ENCODE measurements around the gene ALK. TPM values are rescaled to one million over a fixed set of nuclear protein-coding genes. Genes with fewer than 3 reads are reported as not detected.

The ALK gene
- total RNA-seq, 3 donors from 2014 or later, result 0.07 to 2.4 (median 0.09) TPM

DNA sequence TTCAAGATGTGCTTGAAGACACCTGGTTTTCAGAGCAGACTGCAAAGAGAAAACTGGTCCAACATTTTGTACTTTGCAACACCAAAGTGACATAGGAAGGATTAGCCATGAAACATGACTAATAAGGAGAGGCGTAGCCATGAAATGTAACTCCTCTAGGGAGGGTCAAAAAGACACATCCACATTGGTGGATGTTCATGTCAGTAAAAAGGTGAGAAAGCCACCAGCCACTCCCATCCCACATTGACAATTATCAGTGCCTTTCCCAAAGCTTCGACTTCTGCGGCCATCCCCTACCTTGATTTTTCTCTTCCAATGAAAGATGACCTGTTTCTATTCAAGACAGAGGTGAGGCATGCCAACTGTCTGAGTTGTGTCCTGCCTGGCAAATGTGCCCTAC, 223.2 kb downstream of the ALK start:
- intact Hi-C loops (cut with DNase I, micrococcal nuclease), result no loop called here
- TF ChIP-seq, protein P1, sequence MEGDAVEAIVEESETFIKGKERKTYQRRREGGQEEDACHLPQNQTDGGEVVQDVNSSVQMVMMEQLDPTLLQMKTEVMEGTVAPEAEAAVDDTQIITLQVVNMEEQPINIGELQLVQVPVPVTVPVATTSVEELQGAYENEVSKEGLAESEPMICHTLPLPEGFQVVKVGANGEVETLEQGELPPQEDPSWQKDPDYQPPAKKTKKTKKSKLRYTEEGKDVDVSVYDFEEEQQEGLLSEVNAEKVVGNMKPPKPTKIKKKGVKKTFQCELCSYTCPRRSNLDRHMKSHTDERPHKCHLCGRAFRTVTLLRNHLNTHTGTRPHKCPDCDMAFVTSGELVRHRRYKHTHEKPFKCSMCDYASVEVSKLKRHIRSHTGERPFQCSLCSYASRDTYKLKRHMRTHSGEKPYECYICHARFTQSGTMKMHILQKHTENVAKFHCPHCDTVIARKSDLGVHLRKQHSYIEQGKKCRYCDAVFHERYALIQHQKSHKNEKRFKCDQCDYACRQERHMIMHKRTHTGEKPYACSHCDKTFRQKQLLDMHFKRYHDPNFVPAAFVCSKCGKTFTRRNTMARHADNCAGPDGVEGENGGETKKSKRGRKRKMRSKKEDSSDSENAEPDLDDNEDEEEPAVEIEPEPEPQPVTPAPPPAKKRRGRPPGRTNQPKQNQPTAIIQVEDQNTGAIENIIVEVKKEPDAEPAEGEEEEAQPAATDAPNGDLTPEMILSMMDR (IDR thresholded peaks at IDR 0.05), result no peak

DNA sequence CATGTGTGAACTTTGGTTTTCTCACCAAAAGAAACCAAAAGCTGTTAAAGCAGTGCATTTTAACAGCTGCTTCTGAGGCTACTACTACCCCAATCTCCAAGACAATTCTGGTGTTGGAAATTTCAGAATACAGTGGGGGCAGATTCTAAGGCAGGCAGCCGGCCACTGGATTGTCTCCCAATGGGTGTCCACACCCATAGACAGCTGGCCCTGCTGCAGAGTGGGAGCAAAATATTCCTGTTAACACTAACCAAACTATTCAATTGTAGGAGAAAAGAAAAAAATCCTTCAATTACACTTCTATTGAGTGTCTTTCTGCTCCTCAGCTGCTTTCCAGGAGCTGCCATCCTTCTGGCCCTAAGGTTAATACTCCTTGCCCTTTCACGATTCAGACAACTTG, 223.7 kb downstream of the ALK start:
- DNase-seq, result no peak
- intact Hi-C loops (cut with DNase I, micrococcal nuclease), result no loop called here
- no peak for ATAC-seq
- Histone ChIP-seq H3K36me3 (ENCODE audit: low read depth) (no peaks in the 10 kb centered on the region), H3K4me3 (no peak overlapping the region), H3K4me1 (ENCODE audit: low read depth) (no peaks in the 10 kb centered on the region), H3K9me3 (no peaks in the 10 kb centered on the region)
- TF ChIP-seq, protein P1 (IDR thresholded peaks at IDR 0.05), result no peak

More for the DNA sequence above, 223.2 kb downstream of the ALK start:
- Histone ChIP-seq H3K4me1 (ENCODE audit: low read depth) (no peaks in the 10 kb centered on the region), H3K4me3 (no peak overlapping the region), H3K36me3 (ENCODE audit: low read depth) (no peaks in the 10 kb centered on the region), H3K9me3 (no peaks in the 10 kb centered on the region)
- ATAC-seq (no peak), DNase-seq (no peak)

DNA sequence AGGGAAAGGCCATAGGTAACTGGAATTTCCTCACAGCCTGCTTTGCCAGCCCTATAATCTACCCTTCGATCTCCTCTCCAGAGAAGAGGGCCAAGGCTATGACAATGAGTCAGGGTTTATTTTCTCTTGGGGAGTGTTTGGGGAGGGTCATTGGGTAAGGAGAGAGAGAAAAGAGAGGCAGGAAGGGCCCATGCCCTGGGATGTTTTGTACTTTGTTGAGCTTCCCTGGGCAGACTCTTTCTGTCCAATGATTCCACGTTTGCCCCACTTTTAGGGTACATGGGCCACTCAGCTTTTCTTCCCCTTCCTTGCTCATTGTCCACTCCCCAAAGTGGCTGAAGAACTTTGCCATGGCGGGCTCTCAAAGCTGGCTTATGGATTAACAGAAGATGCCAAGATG, 224.2 kb downstream of the ALK start:
- DNase-seq (no peak), ATAC-seq (no peak)
- Histone ChIP-seq H3K4me1 (ENCODE audit: low read depth) (no peaks in the 10 kb centered on the region), H3K36me3 (ENCODE audit: low read depth) (no peaks in the 10 kb centered on the region), H3K9me3 (no peaks in the 10 kb centered on the region), H3K4me3 (no peak overlapping the region)
- intact Hi-C loops (cut with DNase I, micrococcal nuclease), result no loop called here
- TF ChIP-seq, protein P1 (IDR thresholded peaks at IDR 0.05), result no peak

DNA sequence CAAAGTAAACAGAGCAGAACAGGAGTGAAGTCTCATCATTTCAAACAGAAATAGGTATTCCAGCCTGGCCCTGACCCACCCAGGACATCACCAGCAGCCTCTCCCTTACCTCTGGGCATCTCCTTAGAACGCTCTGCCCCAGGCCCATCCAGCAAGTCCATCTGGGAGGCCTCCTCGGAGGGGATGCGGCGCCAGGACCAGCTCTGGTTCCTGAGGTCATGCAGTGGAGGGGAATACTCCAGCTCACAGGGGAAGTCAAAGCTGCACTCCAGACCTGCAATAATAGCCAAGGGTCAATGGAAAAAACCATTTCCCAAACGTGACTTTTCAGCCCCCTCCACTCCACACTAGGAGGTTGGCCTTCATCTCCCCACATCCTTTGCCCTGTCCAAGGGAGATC, 226.6 kb downstream of the ALK start:
- TF ChIP-seq, protein P1 (IDR thresholded peaks at IDR 0.05), result no peak
- Histone ChIP-seq H3K4me1 (ENCODE audit: low read depth) (no peaks in the 10 kb centered on the region), H3K9me3 (no peaks in the 10 kb centered on the region), H3K4me3 (no peak overlapping the region), H3K36me3 (ENCODE audit: low read depth) (no peaks in the 10 kb centered on the region)
- intact Hi-C loops (cut with DNase I, micrococcal nuclease), result no loop called here
- DNase-seq, result no peak
- ATAC-seq, result no peak

DNA sequence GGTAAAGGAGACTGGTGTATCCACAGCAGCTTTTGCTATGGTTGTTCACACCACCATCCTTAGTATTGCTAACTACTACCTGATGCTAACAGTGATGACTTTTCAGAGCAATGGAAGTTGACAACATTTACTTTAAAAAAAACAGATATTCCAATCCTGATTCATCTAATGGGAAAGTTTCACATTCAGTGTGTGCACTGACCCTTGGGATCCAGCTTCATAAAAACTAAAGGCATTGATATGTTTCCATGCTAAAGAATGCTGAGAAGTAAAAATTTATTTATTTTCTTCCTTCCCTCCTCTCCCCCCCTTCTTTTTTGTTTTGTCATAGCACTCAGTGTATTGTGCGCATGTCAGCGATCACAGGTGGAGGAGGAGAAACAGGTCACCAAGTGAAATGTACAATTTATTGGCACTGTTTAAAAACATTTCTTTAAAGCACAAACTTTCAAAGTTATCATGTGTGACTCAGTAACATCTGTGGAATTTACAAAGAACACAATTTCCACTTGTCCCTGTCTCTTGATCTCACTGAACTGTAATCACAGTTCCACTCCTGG, 229.9 kb downstream of the ALK start:
- H3K36me3 ChIP-seq (ENCODE audit: low read depth), result no peaks in the 10 kb centered on the region
- ATAC-seq (no peak), DNase-seq (no peak)
- no peaks in the 10 kb centered on the region for H3K9me3 ChIP-seq
- intact Hi-C loops (cut with DNase I, micrococcal nuclease), result no loop called here
- TF ChIP-seq, protein P1 (IDR thresholded peaks at IDR 0.05), result no peak
- H3K4me1 ChIP-seq (ENCODE audit: low read depth), result no peaks in the 10 kb centered on the region
- no peak overlapping the region for H3K4me3 ChIP-seq

DNA sequence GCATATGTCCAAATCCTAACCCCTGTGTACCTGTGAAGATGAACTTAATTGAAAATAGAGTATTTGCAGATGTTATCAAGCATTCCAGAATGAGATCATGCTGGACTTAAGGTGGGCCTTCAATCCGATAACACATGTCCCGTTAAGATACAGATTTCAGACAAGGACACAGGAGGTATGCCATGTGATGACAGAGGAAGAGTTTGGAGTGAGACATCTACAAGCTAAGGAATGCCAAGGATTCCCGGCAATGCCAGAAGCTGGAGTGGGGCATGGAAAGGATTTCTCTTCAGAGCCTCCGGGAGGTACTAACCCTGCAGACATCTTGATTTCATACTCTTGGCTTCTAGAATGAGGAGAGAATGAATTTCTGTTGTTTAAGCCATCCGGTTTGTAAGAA, 231.7 kb downstream of the ALK start:
- intact Hi-C loops (cut with DNase I, micrococcal nuclease), result no loop called here
- no peak for ATAC-seq
- Histone ChIP-seq H3K4me3 (no peak overlapping the region), H3K36me3 (ENCODE audit: low read depth) (no peaks in the 10 kb centered on the region), H3K4me1 (ENCODE audit: low read depth) (no peaks in the 10 kb centered on the region), H3K9me3 (no peaks in the 10 kb centered on the region)
- TF ChIP-seq, protein P1 (IDR thresholded peaks at IDR 0.05), result no peak
- DNase-seq, result no peak

Measured in mucosa of descending colon (tissue), 3 donors.